Vagina (tissue), 2 donors: ENCODE data around the gene ZNF677.

Experiments used
- POLR2A ChIP-seq, 2 donors: fragments of 450-650 bp; IDR thresholded peaks; one replicate each; pipeline ENCODE4 v1.6.1; 2017; ENCODE audit warnings: antibody characterized with exemption in 2 of 2, mild to moderate bottlenecking in 2 of 2, moderate library complexity in 2 of 2
- POLR2AphosphoS5 ChIP-seq, 2 donors: sonication (generic); formaldehyde crosslinking; IDR thresholded peaks; one replicate each; pipeline ENCODE4 v1.9.0; 2017; ENCODE audit warnings: antibody characterized with exemption in 2 of 2, mild to moderate bottlenecking in 2 of 2, low read depth in 1 of 2; ENCODE audit not compliant: insufficient read depth in 1 of 2
- TF ChIP-seq, protein P1 (sequence below), 3 experiments: fragments of 450-650 bp in 2 of 3; fragments of 200-600 bp in 1 of 3; sonication (generic) in 1 of 3; IDR thresholded peaks; one replicate each; pipeline ENCODE4 v1.5.1; 2017 to 2019; ENCODE audit warnings: antibody characterized with exemption in 3 of 3, mild to moderate bottlenecking in 2 of 3, moderate library complexity in 2 of 3

DNA sequence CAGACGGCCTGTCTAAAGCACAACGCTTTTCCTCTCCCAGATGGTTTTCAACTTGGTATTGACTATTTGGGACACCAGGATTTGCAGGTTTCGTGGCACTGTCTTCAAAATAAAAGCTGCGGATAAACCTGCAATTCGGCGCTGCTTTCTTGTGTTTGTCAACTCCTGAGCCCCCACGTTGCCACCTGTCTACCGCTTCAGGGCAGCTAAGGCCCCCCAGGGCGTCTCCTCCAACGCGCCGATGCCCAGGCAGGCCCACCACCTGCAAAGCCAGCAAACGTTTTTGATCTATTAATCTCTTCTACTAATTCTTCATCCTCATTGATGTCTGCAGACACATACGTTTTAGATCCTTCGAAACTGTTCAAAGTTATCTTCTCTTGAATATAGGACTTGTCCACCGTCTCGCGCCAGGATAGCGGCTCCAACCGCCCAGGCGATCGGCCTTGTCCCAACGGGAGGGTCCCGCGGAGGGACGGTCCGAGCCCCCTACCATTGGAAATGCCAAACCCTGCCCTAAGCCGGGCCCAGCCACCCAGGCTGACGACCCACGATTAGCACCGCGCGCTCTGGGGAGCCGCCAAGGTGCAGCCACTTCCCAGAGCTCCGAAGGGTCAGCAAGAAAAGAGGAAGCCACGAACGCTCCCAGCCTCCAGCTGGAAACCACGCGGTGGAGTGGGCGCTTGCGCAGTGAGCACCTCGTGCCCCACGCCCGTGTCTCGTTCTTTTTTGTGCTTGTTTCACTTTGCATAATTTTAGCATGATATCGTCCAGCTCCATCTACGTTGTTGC, 36.3 kb upstream of the ZNF677 start:
- TF ChIP-seq POLR2A (IDR thresholded peaks at IDR 0.05), result no peak
- TF ChIP-seq, protein P1, sequence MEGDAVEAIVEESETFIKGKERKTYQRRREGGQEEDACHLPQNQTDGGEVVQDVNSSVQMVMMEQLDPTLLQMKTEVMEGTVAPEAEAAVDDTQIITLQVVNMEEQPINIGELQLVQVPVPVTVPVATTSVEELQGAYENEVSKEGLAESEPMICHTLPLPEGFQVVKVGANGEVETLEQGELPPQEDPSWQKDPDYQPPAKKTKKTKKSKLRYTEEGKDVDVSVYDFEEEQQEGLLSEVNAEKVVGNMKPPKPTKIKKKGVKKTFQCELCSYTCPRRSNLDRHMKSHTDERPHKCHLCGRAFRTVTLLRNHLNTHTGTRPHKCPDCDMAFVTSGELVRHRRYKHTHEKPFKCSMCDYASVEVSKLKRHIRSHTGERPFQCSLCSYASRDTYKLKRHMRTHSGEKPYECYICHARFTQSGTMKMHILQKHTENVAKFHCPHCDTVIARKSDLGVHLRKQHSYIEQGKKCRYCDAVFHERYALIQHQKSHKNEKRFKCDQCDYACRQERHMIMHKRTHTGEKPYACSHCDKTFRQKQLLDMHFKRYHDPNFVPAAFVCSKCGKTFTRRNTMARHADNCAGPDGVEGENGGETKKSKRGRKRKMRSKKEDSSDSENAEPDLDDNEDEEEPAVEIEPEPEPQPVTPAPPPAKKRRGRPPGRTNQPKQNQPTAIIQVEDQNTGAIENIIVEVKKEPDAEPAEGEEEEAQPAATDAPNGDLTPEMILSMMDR (IDR thresholded peaks at IDR 0.05), result no peak
- TF ChIP-seq POLR2AphosphoS5 (IDR thresholded peaks at IDR 0.05; ENCODE audit: insufficient read depth in 1 of 2, low read depth in 1 of 2), result no peak
